HFFc6 (cell line): ENCODE results near the gene BABAM2. TPM values are rescaled to one million over a fixed set of nuclear protein-coding genes. Genes with fewer than 3 reads are reported as not detected.

Experiments
- DNase-seq: peaks from one replicate; pipeline ENCODE4 v3.0.0-alpha.2; 2018
- H3K27ac Mint-ChIP-seq: 2 replicates; pipeline ENCODE4 v1.8.0; 2020; ENCODE audit warnings: mild to moderate bottlenecking, mixed read lengths
- H3K27me3 Mint-ChIP-seq: 2 replicates; pipeline ENCODE4 v1.8.0; 2021; ENCODE audit warnings: mild to moderate bottlenecking, moderate library complexity, mixed read lengths; ENCODE audit not compliant: insufficient read depth
- H3K36me3 Mint-ChIP-seq: 2 replicates; pipeline ENCODE4 v1.8.0; 2021; ENCODE audit warnings: low read depth, mixed read lengths
- H3K4me1 Mint-ChIP-seq: 2 replicates; pipeline ENCODE4 v1.8.0; 2020; ENCODE audit warnings: low read depth, mixed read lengths
- H3K4me3 Mint-ChIP-seq: 2 replicates; pipeline ENCODE4 v1.8.0; 2020; ENCODE audit warnings: mild to moderate bottlenecking, moderate library complexity, mixed read lengths
- H3K9me3 Mint-ChIP-seq: 2 replicates; pipeline ENCODE4 v1.8.0; 2020; ENCODE audit warnings: mild to moderate bottlenecking, mixed read lengths
- total RNA-seq, 6 experiments: library from RNA; stranded (reverse); fragmentation: NEBNext Ultra II Directional; extraction: Animal tissue kit (Norgen Biotek cat#: 25700); gene quantifications; 2 replicates in 1 of 6; 3 replicates in 5 of 6; pipeline ENCODE4 v1.2.3, GENCODE V29; 2021
- TF ChIP-seq, protein P1 (sequence below): fragments of 200-600 bp; sonication (generic); IDR thresholded peaks from 2 replicates; pipeline ENCODE4 v1.5.0; 2021; ENCODE audit warnings: antibody characterized with exemption, mild to moderate bottlenecking

The BABAM2 gene
- total RNA-seq, 6 experiments from 2014 or later = 30.8 to 46.6 (median 41.2) TPM

DNA sequence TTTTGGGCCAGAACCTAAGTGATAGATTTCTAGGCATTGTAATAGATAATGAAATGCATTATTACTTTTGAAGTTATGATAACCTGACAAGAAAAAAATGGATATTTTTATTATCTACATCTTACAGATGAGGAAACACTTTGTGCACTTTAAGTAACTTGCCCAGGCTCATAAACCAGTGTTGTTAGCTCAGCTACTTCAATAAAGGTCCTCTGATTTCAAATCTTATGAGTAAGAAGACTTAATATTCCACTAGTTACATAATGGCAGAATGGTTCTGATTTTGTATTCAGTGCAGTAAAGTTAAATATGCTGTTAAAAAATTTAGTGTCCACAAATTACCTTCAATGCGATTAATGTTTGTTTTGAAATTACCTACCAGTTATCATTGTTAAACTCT lies 199.0 kb downstream of the BABAM2 start:
- DNase-seq = no peak
- H3K27me3 Mint-ChIP-seq = no peaks in the 10 kb centered on the region
- peak overlapping the region; percentile 63 for H3K4me3 Mint-ChIP-seq
- no peaks in the 10 kb centered on the region for H3K9me3 Mint-ChIP-seq
- H3K27ac Mint-ChIP-seq = peak overlapping the region; percentile 72
- TF ChIP-seq, protein P1, sequence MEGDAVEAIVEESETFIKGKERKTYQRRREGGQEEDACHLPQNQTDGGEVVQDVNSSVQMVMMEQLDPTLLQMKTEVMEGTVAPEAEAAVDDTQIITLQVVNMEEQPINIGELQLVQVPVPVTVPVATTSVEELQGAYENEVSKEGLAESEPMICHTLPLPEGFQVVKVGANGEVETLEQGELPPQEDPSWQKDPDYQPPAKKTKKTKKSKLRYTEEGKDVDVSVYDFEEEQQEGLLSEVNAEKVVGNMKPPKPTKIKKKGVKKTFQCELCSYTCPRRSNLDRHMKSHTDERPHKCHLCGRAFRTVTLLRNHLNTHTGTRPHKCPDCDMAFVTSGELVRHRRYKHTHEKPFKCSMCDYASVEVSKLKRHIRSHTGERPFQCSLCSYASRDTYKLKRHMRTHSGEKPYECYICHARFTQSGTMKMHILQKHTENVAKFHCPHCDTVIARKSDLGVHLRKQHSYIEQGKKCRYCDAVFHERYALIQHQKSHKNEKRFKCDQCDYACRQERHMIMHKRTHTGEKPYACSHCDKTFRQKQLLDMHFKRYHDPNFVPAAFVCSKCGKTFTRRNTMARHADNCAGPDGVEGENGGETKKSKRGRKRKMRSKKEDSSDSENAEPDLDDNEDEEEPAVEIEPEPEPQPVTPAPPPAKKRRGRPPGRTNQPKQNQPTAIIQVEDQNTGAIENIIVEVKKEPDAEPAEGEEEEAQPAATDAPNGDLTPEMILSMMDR = no peak
- peaks cover 34% of the 10 kb centered on the region for H3K4me1 Mint-ChIP-seq
- H3K36me3 Mint-ChIP-seq = peaks cover 7% of the 10 kb centered on the region

DNA sequence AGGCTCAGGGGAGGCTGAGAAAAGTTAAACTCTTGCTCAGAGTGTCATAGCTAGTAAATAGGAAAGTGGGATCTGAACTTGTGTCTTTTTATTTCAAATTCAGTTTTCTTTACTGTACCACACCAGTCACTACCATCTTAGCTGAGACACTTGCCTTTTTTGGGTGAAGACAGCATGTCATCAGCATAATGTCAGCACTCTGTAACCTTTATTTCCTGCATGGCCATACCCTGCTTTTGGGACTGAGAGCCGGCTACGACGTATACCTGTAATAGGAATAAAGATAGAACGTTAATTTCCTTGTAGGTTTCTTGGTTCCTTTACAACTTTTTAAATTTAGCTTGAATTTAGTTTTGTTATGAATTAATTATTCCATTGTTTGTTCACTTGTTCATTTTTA lies 202.8 kb downstream of the BABAM2 start:
- Mint-ChIP-seq H3K9me3 (no peaks in the 10 kb centered on the region), H3K4me1 (peaks cover 49% of the 10 kb centered on the region), H3K36me3 (peaks cover 15% of the 10 kb centered on the region; the same call in 1 of the 2 replicates), H3K4me3 (no peak overlapping the region), H3K27me3 (no peaks in the 10 kb centered on the region), H3K27ac (no peak overlapping the region)
- DNase-seq = no peak
- TF ChIP-seq, protein P1 = no peak

DNA sequence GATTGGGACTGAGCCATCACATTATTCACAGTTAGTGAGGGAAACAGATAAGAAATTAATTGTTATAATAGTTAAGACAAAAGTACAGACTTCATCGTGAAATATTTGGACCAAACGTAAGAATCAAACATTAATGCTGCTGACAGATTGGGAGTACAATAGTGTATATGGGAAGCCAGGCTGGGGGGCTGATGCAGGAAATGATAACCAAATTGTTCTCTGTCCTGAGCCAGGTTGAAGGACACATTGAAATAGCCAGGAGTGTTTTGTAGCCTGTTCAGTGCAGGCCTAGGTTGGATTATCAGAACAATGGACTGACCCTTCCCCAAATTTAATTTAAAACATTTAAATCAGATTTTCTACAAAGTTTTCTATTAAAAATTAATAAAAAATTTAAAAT lies 203.2 kb downstream of the BABAM2 start:
- Mint-ChIP-seq H3K27ac (no peak overlapping the region), H3K9me3 (no peaks in the 10 kb centered on the region), H3K36me3 (peaks cover 15% of the 10 kb centered on the region; the same call in 1 of the 2 replicates), H3K27me3 (no peaks in the 10 kb centered on the region), H3K4me3 (no peak overlapping the region), H3K4me1 (peaks cover 49% of the 10 kb centered on the region)
- TF ChIP-seq, protein P1 = no peak
- no peak for DNase-seq

DNA sequence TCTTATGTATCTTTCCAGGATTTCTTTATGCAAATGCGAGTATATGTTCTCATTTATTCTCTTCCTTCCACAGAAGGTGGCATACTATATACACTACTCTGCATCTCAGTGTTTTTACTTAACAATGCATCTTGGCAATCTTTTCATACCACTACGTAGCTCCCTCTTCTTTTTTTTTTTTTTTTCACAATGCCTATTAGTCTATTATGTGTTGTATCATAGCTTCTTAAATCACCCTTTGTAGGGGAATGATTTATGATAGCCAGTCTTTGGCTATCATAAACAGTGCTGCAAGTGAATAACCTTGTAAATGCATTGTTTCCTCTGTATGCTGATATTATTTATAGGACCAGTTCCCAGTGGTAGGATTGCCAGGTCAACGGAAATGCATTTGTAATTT lies 204.2 kb downstream of the BABAM2 start:
- H3K4me3 Mint-ChIP-seq = no peak overlapping the region
- H3K4me1 Mint-ChIP-seq = peaks cover 48% of the 10 kb centered on the region
- no peak for DNase-seq
- H3K27ac Mint-ChIP-seq = no peak overlapping the region
- no peaks in the 10 kb centered on the region for H3K27me3 Mint-ChIP-seq
- H3K36me3 Mint-ChIP-seq = peaks cover 15% of the 10 kb centered on the region; the same call in 1 of the 2 replicates
- no peaks in the 10 kb centered on the region for H3K9me3 Mint-ChIP-seq
- TF ChIP-seq, protein P1 = no peak

DNA sequence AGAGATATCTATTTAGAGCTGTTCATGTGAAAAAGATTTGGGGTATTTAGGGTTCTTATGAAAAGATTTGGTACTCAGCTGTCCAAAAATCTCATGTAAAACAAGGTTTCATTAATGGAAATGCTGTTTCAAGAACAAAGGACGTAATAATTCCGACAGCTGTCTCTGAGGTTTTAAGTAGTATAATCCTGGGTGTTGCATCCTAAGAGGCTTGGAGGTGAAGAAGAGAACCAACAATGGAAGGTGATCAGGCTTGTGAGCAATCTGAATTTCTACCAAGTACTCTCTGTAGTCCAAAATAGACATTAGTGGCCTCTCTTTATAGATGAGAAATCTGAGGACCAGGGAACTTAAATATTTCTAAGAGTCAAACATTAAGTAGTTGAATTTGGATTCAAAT lies 205.1 kb downstream of the BABAM2 start:
- TF ChIP-seq, protein P1 = no peak
- Mint-ChIP-seq H3K27me3 (no peaks in the 10 kb centered on the region), H3K4me1 (peaks cover 53% of the 10 kb centered on the region), H3K9me3 (no peaks in the 10 kb centered on the region), H3K27ac (no peak overlapping the region), H3K4me3 (no peak overlapping the region), H3K36me3 (peaks cover 14% of the 10 kb centered on the region)
- no peak for DNase-seq

DNA sequence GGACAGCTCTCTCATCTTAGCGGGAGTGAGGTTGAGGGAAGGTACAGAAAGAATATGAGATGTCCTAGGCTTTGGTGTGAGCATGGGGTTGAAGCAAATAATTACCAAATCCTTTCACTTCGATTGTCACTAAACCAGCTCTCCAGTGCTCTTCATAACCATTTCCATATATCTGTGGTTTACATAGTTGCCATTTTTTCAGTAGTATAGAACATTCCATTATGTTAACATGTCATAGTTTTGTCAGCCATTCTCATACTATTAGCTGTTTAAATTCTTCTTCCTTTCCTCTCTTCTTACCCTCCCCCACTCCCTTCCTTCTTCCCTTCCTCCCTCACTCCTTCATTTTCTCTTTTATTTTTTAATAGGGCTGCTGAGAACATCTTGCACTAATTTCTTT lies 205.9 kb downstream of the BABAM2 start:
- peaks cover 12% of the 10 kb centered on the region for H3K36me3 Mint-ChIP-seq
- H3K27me3 Mint-ChIP-seq = no peaks in the 10 kb centered on the region
- TF ChIP-seq, protein P1 = no peak
- peak overlapping the region; percentile 24 for H3K4me3 Mint-ChIP-seq
- peak overlapping the region; percentile 34 for H3K27ac Mint-ChIP-seq
- DNase-seq = no peak
- peaks cover 61% of the 10 kb centered on the region for H3K4me1 Mint-ChIP-seq
- H3K9me3 Mint-ChIP-seq = no peaks in the 10 kb centered on the region
